Ureter (tissue), 1 donor: ENCODE data around the gene LRP8. TPM values are rescaled to one million over a fixed set of nuclear protein-coding genes. Genes with fewer than 3 reads are reported as not detected.

Experiments
- DNase-seq: peaks from one replicate; pipeline ENCODE4 v3.0.0-alpha.2; 2020; ENCODE audit warnings: low spot score
- total RNA-seq: library from RNA; stranded (reverse); gene quantifications from one replicate; pipeline ENCODE4 v1.2.4, GENCODE V29; 2023
- donor health status: DM: yes; HTN: yes; CAD: no.

LRP8 gene
- total RNA-seq, 1 donor from 2014 or later, result 11.3 TPM

- DNase-seq, result no peak
These were observed 22.2 kb downstream of the LRP8 start for GRCh38 chr1:53305650-53306049.

GRCh38 chr1:53304527-53304926, 23.3 kb downstream of the LRP8 start:
- no peak for DNase-seq

- DNase-seq, result no peak
These were observed 23.9 kb downstream of the LRP8 start for GRCh38 chr1:53303726-53304515.

GRCh38 chr1:53303243-53303642, 24.6 kb downstream of the LRP8 start:
- no peak for DNase-seq

GRCh38 chr1:53299233-53299632, 28.6 kb downstream of the LRP8 start:
- DNase-seq, result no peak

GRCh38 chr1:53298045-53298637, 29.7 kb downstream of the LRP8 start:
- no peak for DNase-seq

GRCh38 chr1:53297195-53297594, 30.7 kb downstream of the LRP8 start:
- DNase-seq, result no peak

- no peak for DNase-seq
These were observed 31.6 kb downstream of the LRP8 start for GRCh38 chr1:53296117-53296749.

GRCh38 chr1:53295726-53296116, 32.1 kb downstream of the LRP8 start:
- DNase-seq, result no peak

GRCh38 chr1:53295295-53295694, 32.6 kb downstream of the LRP8 start:
- no peak for DNase-seq

GRCh38 chr1:53294567-53294966, 33.3 kb downstream of the LRP8 start:
- no peak for DNase-seq

- DNase-seq, result no peak
These were observed 33.8 kb downstream of the LRP8 start for GRCh38 chr1:53294061-53294460.

GRCh38 chr1:53293123-53293522, 34.7 kb downstream of the LRP8 start:
- DNase-seq, result no peak

- no peak for DNase-seq
These were observed 35.2 kb downstream of the LRP8 start for GRCh38 chr1:53292690-53293089.

GRCh38 chr1:53291574-53291973, 36.3 kb downstream of the LRP8 start:
- DNase-seq, result no peak

- no peak for DNase-seq
These were observed 39.0 kb downstream of the LRP8 start for GRCh38 chr1:53288790-53289429.

GRCh38 chr1:53288002-53288789, 39.7 kb downstream of the LRP8 start:
- DNase-seq, result no peak

- no peak for DNase-seq
These were observed 40.9 kb downstream of the LRP8 start for GRCh38 chr1:53286955-53287354.

- DNase-seq, result no peak
These were observed 41.7 kb downstream of the LRP8 start for GRCh38 chr1:53285969-53286760.

- no peak for DNase-seq
These were observed 42.3 kb downstream of the LRP8 start for GRCh38 chr1:53285546-53285945.
